Small intestine (tissue), 7 donors: ENCODE results near the gene RBM19. TPM values are rescaled to one million over a fixed set of nuclear protein-coding genes. Genes with fewer than 3 reads are reported as not detected.
A peak's percentile ranks its signal among the peaks of the same experiment; 100 is the strongest.

Source experiments
- DNase-seq, 2 donors: peaks; one replicate each; pipeline versions ENCODE4 v3.0.0 to v3.0.0-alpha.2; 2013
- FAIRE-seq: peaks from 2 replicates; lab custom pipeline; 2012; peaks lifted over from hg19 to GRCh38; lab: Jason Lieb, UNC
- H3K27ac ChIP-seq, 3 donors: one replicate each; pipeline ENCODE4 v1.5.1; 2013; ENCODE audit warnings: low read length in 2 of 3, mild to moderate bottlenecking in 2 of 3, control low read depth in 1 of 3, inconsistent platforms in 1 of 3, low read depth in 1 of 3, moderate library complexity in 1 of 3
- H3K27me3 ChIP-seq, 3 donors: one replicate each; pipeline ENCODE4 v1.6.1; 2013; ENCODE audit warnings: low read length in 3 of 3, inconsistent platforms in 1 of 3; ENCODE audit not compliant: control insufficient read depth in 3 of 3, insufficient read depth in 3 of 3
- H3K36me3 ChIP-seq, 3 donors: one replicate each; pipeline ENCODE4 v1.6.1; 2013; ENCODE audit warnings: low read length in 3 of 3, inconsistent platforms in 1 of 3, low read depth in 1 of 3, mild to moderate bottlenecking in 1 of 3, moderate library complexity in 1 of 3; ENCODE audit not compliant: control insufficient read depth in 3 of 3, insufficient read depth in 2 of 3
- H3K4me1 ChIP-seq, 3 donors: one replicate each; pipeline ENCODE4 v1.6.1; 2013; ENCODE audit warnings: low read length in 2 of 3, inconsistent platforms in 1 of 3, low read depth in 1 of 3, mild to moderate bottlenecking in 1 of 3, moderate library complexity in 1 of 3; ENCODE audit not compliant: control insufficient read depth in 3 of 3, insufficient read depth in 2 of 3
- H3K4me3 ChIP-seq, 3 donors: one replicate each; pipeline ENCODE4 v1.5.1; 2013; ENCODE audit warnings: low read length in 3 of 3, control low read depth in 1 of 3, inconsistent platforms in 1 of 3, low read depth in 1 of 3, mild to moderate bottlenecking in 1 of 3, moderate library complexity in 1 of 3
- H3K9me3 ChIP-seq, 2 donors: one replicate each; pipeline ENCODE4 v1.6.1; 2013; ENCODE audit warnings: low read depth in 1 of 2, low read length in 1 of 2; ENCODE audit not compliant: control insufficient read depth in 2 of 2, insufficient read depth in 1 of 2
- WGBS, 3 donors: extraction: QIAGEN DNeasy Blood & Tissue Kit; methylation state at CpG; one replicate each; pipeline ENCODE4 v1.1.7; 2013; 5-methylcytosine and 5-hydroxymethylcytosine counted together
- polyA plus RNA-seq, 4 donors: library from polyadenylated mRNA; stranded (reverse) in 3 of 4; unstranded in 1 of 4; fragments of 200-250 nt in 3 of 4; fragments of 120-200 nt in 1 of 4; gene quantifications; one replicate each; pipeline versions ENCODE4 v1.2.1 to v1.2.3, GENCODE V29; 2013
- donor health status: healthy with polysubstance abuse.
- donor health status: control.
- donor health status: control.
- donor health status: Bipolar disorder and iron deficiency.
- donor health status: healthy.

The RBM19 gene
- polyA plus RNA-seq, 4 donors = 10.0 to 23.5 (median 14.6) TPM

DNA sequence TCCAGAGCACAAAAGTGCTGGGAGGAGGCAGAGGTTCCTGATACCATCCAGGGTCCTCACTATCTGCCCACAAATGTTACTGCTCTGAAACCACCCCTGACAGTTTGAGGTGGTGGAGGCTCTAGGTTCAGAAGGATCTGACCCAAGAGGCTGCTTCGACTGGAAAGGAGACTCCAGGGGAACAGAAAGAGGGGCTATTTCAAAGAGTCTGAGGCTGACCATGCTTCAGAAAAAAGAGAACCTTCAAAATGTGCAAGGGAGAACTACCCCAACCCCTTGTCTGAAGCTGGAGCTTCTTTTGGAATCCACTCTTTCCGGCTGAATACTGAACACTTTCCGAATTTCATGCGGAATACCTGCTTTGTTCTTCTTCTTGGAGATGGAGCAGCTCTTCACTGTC is 41.8 kb downstream of the RBM19 start:
- 66 to 84% (median 66%) methylated on average over 4 of the region's 4 CpGs for WGBS, 3 donors

DNA sequence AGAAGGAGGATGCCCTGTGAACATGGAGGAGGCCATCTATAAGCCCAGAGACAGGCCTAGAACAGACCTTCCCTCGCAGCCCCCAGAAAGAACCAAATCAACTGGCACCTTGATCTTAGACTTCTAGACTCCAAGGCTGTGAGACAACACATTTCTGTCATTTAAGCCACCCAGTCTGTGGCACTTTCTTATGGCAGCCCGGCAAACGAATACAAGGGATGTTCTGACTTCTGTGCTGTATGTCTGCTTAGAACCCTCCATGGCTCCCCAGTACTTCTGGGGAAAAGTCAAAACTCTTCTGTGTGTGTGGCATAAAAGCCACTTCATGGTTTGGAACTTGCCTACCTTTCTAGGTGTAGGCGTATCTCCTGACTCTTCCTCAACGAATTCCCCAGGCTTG is 42.9 kb downstream of the RBM19 start:
- H3K9me3 ChIP-seq = no peaks in the 10 kb centered on the region
- no peak overlapping the region for H3K4me3 ChIP-seq
- H3K27ac ChIP-seq = no peak overlapping the region
- DNase-seq = no peak
- 94 to 97% (median 96%) methylated on average over 5 of the region's 5 CpGs for WGBS, 3 donors
- H3K27me3 ChIP-seq = no peaks in the 10 kb centered on the region
- FAIRE-seq = no peak
- peaks cover 16 to 49% (median 20%) of the 10 kb centered on the region in 3 donors for H3K36me3 ChIP-seq
- H3K4me1 ChIP-seq = no peaks in the 10 kb centered on the region

More for the DNA sequence above, 41.8 kb downstream of the RBM19 start:
- Histone ChIP-seq H3K27me3 (no peaks in the 10 kb centered on the region), H3K4me3 (no peak overlapping the region), H3K9me3 (no peaks in the 10 kb centered on the region), H3K36me3 (peaks cover 16 to 46% (median 24%) of the 10 kb centered on the region in 3 donors), H3K4me1 (no peaks in the 10 kb centered on the region), H3K27ac (no peak overlapping the region)
- FAIRE-seq (no peak), DNase-seq (no peak)

DNA sequence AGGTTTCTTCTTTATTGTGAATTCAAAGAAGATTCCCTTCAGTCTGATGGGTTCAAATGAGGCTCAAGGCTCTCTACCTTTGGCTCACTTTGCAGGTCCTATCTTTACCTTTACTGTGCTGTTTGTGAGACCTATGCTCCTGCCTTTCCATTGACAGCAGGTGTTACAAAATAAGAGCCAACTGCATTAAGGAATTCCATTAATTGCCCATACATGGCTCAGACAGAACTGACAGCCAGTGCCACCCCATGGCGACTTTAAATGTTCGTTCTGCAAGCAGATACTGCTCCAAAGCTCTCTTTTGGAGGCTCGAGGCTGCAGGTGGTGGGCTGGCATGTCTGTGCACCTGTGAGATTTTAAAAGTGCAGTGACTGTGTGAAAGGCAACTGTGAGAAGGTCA is 44.7 kb downstream of the RBM19 start:
- no peaks in the 10 kb centered on the region for H3K9me3 ChIP-seq
- H3K27ac ChIP-seq = no peak overlapping the region
- H3K27me3 ChIP-seq = no peaks in the 10 kb centered on the region
- peaks cover 16 to 47% (median 18%) of the 10 kb centered on the region in 3 donors for H3K36me3 ChIP-seq
- no peaks in the 10 kb centered on the region for H3K4me1 ChIP-seq
- WGBS, 3 donors = 84 to 87% (median 85%) methylated on average over 3 of the region's 3 CpGs
- H3K4me3 ChIP-seq = no peak overlapping the region
- DNase-seq = no peak
- no peak for FAIRE-seq

DNA sequence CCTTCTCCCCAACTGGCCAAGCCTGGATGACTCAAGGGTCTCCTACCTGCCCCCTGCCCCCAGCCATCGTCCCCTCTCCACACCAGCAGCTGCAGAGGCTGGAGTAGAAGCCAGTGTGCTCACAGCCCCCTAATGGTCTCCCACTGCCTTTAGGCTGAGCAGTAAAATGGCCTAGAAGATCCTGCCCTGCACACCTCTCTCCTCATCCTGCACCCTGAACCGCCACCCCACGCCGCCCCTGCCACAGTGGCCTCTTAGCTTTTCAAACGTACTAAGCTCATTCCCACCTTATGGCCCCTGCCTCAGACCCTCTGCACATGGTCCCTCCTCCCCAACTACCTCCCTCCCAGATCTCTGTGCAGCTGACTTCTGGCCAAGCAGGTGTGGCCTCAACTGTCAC is 46.3 kb downstream of the RBM19 start:
- no peak overlapping the region for H3K27ac ChIP-seq
- DNase-seq = no peak
- no peak overlapping the region for H3K4me3 ChIP-seq
- FAIRE-seq = no peak
- WGBS, 3 donors = 95 to 99% (median 96%) methylated on average over 5 of the region's 5 CpGs
- no peaks in the 10 kb centered on the region for H3K4me1 ChIP-seq
- no peaks in the 10 kb centered on the region for H3K9me3 ChIP-seq
- H3K36me3 ChIP-seq = peaks cover 11 to 47% (median 13%) of the 10 kb centered on the region in 3 donors
- no peaks in the 10 kb centered on the region for H3K27me3 ChIP-seq

DNA sequence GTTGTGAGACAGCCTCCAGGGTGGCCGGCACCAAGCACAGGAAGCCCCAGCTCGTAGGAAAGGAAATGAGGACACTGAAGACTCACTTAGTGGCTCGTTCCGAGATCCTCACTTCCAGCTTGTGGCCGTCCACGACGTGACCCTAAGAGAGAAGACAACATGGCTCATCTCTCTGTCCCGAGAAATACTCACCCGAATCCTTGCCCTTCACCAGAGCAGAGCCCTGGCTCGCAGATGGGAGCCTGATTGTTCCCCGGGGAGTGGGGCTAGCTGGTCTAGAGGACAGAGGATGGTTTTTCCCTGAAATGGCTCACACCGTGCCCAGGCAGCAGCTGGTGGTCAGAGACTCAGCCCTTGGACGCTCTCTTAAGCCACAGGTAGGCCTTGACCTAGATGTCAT is 47.8 kb downstream of the RBM19 start:
- DNase-seq = no peak
- Histone ChIP-seq H3K9me3 (no peaks in the 10 kb centered on the region), H3K27me3 (no peaks in the 10 kb centered on the region), H3K4me3 (no peak overlapping the region), H3K27ac (no peak overlapping the region), H3K4me1 (no peaks in the 10 kb centered on the region), H3K36me3 (peaks cover 2 to 43% (median 5%) of the 10 kb centered on the region in 3 donors)
- WGBS, 3 donors = 88 to 95% (median 94%) methylated on average over 13 of the region's 13 CpGs
- no peak for FAIRE-seq

DNA sequence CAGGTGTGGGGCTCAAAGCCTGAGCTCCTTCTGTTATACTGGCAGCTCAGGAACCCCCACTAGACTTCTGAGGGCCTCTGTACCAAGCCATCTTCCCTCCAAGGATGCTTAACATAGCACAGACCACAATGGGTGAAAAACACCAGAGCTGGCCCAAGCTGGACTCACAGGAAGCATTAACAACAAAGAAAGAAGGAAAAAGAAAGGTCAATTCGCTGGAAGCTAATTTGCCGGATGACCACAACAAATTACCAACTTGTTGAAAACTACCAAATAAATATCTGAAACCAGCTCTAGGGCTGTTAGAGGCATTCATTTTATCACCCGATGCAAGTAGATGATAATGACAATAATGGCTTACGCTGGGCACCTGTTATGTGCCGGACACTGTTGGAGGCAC is 48.7 kb downstream of the RBM19 start:
- no peaks in the 10 kb centered on the region for H3K9me3 ChIP-seq
- H3K27ac ChIP-seq = no peak overlapping the region
- H3K4me3 ChIP-seq = no peak overlapping the region
- no peaks in the 10 kb centered on the region for H3K4me1 ChIP-seq
- H3K27me3 ChIP-seq = no peaks in the 10 kb centered on the region
- FAIRE-seq (no peak), DNase-seq (no peak)
- 96 to 98% (median 98%) methylated on average over 5 of the region's 5 CpGs for WGBS, 3 donors
- H3K36me3 ChIP-seq = peaks cover 1 to 45% (median 5%) of the 10 kb centered on the region in 3 donors

DNA sequence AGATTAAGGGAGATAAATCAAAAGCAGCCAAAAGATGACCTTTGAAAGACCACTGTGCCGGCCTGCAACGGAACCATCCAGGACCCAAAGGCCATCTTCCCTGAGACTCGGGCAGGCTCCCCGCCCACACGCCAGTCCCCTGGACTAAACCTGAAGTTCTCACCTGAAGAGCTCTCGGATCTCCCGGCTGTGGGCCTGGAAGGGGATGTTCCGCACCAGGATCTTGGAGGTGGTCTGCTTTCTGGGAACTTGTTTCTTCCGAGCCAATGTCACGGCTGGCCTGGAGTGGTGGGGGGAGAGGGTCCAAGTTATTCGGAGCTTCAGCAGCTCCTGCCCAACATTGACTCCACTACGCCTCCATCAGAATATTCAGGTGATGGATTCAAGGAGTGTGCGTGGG is 51.3 kb downstream of the RBM19 start:
- no peak for FAIRE-seq
- H3K4me1 ChIP-seq = no peaks in the 10 kb centered on the region
- 95 to 97% (median 96%) methylated on average over 13 of the region's 13 CpGs for WGBS, 3 donors
- H3K36me3 ChIP-seq = peaks cover 1 to 51% (median 5%) of the 10 kb centered on the region in 3 donors
- DNase-seq = no peak
- no peak overlapping the region for H3K4me3 ChIP-seq
- no peaks in the 10 kb centered on the region for H3K9me3 ChIP-seq
- H3K27ac ChIP-seq = no peak overlapping the region
- H3K27me3 ChIP-seq = no peaks in the 10 kb centered on the region

DNA sequence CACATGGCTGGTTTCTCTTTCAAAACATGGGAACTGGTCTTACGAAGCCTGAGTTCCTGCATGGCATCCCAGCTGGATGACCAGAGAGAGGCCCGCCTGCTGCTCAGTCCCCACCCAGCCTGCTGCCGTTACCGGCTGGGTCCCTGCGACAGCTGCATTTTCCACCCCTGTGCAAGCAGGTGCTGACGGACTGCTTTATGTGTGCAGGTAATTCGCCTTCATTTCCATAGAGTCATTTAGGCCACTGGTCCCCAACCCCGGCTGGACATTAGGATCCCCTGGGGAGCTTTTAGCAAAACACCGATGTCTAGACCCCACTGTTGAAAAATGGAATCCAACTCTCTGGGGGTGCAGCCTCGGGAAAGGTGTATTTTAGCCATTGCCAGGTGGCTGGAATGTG is 51.9 kb downstream of the RBM19 start:
- WGBS, 3 donors = 93 to 95% (median 94%) methylated on average over 10 of the region's 10 CpGs
- H3K36me3 ChIP-seq = peaks cover 1 to 54% (median 5%) of the 10 kb centered on the region in 3 donors
- no peak for DNase-seq

DNA sequence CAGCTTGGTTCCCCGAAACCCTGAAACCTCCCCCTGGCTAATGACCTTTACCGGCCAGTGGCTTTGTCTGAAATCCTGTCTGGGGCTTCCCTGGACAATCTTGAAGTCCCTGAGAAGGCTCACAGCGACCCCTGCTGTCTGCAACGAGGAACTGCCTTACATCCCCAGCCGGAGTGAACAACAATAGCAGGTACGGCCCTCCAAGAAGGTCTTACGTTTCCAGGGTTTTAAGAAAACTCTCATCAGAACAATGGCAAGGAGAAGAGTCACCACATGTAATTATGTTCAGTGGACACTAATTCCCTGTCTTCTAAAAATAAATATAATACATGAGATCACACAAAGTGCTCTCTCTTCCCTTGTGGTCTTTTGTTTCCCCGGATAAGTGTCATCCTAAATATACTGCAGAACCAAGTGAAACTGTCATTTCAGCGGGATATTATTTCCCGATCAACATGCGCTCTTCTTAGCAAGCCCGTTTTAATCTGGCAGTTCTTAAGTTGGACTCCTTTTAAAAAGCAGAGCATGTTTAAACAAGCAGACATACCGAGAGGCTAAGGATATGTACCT is 53.3 kb downstream of the RBM19 start:
- Histone ChIP-seq H3K4me3 (no peak overlapping the region), H3K4me1 (no peaks in the 10 kb centered on the region), H3K9me3 (no peaks in the 10 kb centered on the region), H3K27me3 (no peaks in the 10 kb centered on the region), H3K36me3 (peaks cover 0 to 61% (median 5%) of the 10 kb centered on the region in 3 donors), H3K27ac (no peak overlapping the region)
- FAIRE-seq (no peak), DNase-seq (peak; percentile 45 to 69)
- WGBS, 3 donors = 58% methylated on average over 13 of the region's 13 CpGs

More for the DNA sequence above, 51.9 kb downstream of the RBM19 start:
- H3K4me3 ChIP-seq = no peak overlapping the region
- no peak overlapping the region for H3K27ac ChIP-seq
- FAIRE-seq = no peak
- H3K4me1 ChIP-seq = no peaks in the 10 kb centered on the region
- no peaks in the 10 kb centered on the region for H3K27me3 ChIP-seq
- no peaks in the 10 kb centered on the region for H3K9me3 ChIP-seq
